GM12801 (cell line): ENCODE measurements around the gene KCNN3.

Source experiments
- TF ChIP-seq, protein P1 (sequence below): IDR thresholded peaks from one replicate; pipeline ENCODE4 v1.5.1; 2011; ENCODE audit warnings: control low read depth; ENCODE audit not compliant: insufficient read length; ENCODE audit errors: extremely low read depth

KCNN3 gene

DNA sequence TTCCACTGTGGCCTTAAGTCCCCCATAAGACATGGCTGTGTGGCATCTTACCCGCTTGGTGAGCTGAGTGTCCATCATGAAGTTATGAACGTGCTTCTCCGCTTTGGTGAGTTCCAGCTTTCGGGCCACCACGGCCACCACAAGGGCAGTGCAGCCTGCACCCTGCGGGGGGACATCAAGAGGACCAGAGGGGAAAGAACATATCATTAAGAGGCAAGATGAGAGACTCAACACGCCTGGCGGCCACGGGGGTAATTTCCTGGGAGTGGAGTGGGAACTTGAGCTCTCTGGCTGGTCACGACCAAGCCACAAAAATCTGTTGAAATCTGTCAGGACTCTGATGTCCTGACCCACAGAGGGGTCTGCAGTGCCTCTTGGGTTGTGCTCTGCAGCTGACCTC is 144.2 kb downstream of the KCNN3 start:
- TF ChIP-seq, protein P1, sequence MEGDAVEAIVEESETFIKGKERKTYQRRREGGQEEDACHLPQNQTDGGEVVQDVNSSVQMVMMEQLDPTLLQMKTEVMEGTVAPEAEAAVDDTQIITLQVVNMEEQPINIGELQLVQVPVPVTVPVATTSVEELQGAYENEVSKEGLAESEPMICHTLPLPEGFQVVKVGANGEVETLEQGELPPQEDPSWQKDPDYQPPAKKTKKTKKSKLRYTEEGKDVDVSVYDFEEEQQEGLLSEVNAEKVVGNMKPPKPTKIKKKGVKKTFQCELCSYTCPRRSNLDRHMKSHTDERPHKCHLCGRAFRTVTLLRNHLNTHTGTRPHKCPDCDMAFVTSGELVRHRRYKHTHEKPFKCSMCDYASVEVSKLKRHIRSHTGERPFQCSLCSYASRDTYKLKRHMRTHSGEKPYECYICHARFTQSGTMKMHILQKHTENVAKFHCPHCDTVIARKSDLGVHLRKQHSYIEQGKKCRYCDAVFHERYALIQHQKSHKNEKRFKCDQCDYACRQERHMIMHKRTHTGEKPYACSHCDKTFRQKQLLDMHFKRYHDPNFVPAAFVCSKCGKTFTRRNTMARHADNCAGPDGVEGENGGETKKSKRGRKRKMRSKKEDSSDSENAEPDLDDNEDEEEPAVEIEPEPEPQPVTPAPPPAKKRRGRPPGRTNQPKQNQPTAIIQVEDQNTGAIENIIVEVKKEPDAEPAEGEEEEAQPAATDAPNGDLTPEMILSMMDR: no peak

DNA sequence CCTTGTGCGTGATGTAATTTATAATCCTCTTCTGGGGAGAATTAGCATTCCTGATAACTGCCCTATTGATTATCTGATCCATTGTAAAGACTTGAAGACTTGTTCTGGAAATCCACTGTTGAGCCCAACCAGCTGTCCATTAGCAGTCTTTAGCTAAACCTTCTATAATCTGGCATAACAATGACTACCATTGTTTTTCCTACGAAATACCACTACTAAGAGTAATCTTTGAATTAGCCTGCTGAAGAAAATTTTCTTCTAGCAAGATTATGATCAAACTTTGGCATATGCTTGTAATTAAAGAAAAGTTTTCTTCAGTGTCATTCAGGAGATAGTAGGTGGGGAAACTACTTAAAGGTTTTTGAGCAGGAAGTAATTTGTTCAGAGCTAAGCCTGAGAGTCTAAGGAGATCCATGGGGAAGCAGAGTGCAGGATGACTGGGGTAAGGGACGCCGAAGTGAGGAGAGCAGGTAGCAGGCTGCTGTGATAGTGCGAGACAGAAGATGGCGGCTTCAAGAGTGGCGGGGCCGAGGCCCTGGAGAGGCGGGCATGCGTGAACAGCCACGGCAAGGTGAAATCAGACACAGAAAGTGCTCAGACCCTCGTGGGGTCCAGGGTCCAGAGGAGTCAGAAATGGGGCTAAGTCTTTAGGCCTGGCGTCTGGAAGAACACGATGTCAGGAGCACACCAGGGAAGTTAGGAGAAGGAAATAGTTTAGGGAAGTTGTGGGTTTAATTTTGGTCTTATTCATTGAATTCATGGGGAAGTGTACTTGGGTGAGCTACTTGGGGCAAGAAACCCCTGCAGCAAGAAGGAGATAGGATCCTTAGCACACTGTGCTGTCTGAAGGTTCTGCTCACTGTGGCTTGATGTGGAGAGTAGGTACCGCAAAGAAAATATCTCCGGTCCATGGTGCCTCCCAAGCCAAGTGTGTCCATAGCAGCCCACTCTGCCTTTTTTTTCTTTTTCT is 149.5 kb downstream of the KCNN3 start:
- TF ChIP-seq, protein P1: no peak

DNA sequence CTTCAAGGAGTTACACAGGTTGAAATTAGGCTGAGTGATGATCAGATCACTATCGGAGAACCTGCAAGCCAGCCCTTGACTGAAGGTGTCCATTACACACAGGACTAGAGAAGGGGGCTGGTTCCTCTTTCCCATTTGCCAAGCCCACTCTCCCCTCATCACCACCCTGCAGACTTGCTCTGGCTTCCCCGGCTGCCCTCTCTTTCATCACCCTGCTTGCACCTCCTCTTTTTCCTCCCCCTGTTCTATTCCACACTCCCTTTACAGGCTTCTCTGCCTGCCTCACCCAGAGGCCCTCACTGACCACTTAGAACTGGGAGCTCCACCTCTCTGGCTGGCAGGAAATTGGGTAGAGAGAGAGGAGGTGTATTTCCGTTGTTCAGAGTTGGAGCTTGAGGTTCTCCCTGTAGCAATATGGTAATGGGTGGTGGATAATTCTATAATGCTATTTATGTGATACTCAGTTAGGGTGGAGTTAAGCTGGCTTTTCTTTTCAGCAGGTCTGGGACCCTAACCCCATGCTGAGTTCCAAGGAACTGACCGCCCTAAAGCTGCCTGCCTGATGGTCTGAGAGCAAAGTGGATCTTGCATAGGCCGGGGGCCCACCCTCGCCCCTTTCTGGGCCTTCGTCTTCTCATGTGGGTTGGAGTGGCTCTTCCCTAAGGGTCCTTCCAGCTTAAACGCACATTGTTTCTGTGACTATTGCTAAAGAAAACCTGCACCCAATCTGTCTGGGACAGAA is 150.3 kb downstream of the KCNN3 start:
- TF ChIP-seq, protein P1: no peak

DNA sequence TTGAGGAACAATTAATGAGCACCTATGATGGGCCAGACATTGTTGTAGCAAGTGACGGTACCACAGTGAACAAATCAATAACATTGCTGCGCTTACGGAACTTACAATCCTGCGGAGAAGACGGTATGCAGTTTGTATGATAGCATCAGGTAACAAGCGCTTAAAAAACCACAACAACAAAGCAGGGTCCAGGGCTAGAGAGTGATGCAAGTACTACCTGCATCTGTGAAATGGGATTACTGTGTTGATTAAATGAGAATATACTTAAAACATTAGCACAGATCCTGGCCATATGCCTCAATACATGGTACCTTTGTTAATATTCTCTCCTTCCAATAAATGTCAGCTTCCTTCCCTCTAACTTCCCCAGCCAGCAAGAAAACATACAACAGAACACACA is 151.5 kb downstream of the KCNN3 start:
- TF ChIP-seq, protein P1: no peak

DNA sequence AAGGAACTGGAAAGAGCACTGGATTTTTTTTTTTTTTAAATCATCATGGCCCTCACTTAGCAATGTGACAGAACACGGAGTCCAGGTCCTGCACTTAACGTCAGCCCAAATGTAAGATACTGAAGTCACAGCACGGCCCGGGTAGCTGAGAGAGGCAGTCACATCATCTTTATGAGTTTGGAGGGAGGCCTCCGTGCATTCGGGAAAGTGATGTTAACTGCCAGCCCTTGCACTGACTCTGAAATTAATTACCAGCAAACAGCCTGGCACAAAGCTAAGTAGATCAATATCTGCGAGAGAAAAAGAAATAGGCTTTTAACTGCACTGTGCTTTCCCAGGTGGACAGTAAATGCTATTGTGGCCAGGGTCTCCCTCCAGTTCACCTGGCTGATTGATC is 152.6 kb downstream of the KCNN3 start:
- TF ChIP-seq, protein P1: no peak

DNA sequence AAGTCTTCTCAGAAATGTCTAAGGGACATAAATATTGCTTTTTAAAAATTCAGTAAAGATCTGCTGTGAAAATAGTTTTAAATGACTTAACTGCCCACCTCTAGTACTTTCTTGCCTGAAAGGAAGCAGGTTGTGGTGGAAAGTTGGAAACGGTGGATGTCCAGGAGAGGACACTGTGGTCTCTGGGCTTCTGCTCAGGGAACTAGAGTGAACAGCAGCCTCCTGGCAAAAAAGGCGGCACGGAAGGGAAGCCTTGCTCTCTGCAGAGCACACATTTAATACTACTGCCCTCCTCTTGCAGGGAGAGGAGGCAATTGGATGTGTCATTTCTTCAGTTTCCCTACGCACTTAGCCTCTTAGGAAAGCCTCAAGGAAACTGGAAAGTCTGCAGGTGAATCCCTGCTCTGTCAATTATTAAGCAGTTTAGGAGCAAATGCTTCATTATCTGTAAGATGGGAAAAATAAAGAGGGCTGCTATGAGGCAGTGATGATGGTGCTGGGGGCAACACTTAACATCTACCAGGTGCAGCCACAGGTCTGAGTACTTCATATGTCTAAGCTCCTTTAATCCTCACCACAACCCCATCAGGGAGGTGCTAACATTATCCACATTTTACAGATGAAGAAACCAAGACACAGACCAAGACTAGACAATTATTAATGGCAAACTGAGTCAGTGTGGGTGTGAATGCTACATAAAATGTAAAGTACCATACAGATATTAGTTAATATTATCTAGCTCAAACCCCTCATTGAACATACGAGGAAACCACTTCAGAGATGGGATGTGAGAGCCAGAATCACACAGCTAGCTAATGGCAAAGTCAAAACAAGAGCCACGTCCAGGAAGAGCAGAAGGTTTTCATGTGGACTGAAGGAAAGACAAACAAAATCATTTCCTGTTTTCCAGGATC is 153.2 kb downstream of the KCNN3 start:
- TF ChIP-seq, protein P1: no peak
